ENCODE results near the gene GLYATL1.

Gene GLYATL1

DNA sequence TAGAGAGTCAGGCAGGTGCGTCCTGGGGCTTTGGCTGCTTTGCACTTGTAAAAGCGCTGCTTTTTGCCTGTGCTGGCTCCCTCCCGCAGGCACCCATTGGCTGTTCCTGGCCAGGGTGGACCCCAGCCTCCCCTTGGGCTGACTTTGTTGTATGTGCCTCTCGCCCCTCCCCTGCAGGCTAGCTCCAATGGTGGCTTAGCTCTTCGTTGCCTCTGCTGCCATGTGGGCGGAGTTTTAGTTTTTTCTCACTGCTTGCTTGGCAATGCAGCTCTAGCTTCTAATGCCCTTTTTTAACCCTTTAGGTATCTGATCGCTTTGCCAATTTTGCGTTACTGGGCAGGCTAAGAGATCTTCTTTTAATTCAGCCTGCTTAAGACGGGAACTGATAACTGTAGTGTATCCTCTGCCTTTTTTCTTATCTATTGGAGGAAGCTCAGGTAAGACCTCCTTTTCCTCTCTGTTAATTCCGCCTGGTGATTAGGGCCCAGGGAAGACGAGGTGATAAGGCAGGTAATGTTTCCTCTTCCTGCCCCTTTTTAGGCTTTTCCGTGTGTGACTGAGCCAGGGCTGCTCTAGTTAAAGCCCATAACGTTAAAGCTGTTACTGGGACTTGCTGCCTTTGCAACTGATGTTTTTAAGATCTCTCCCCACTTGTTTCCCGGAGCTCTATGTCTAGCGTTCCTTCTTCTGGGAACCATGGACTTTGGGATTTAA lies 11.7 kb upstream of the GLYATL1 start:
- peak in 1 of 2 experiments; percentile 22 for DNase-seq

DNA sequence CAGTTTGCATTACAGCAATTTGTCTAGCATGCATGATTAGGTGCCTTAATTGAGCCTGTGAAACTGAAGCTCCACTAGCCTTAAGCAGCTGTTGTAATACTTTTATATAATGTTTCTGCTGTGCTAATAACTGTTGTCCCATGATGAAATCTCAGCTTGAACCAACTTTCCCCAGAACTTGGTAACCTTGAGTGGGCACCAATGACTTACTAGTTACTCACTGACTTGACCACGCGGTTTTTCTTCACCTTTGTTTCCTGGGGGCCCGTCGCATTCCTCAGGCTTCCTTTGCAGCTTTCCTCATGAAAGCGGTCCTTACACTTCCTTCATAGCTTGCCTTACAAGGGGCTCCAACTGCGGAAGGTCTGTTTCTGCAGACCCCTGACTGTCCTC lies 11.2 kb upstream of the GLYATL1 start:
- no peak for DNase-seq

DNA sequence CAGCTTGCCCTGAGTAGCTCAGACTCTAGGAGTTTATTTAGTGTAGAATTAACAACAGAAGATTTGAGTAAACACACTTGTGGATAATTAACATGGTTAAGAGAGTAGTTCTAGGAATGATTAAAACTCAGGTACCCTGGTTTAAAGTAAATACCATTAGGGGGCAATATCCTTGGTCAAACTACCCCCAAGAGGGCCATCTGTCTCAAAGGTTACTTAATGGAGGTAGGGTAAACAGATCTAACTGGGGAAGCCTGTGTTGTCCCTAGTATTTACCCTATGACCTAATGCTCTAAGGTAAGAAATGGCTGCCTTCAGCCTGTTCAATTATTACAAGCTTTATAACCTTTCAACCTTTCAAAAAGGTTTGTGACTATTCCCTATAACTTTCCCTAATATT lies 10.6 kb upstream of the GLYATL1 start:
- no peak for DNase-seq

DNA sequence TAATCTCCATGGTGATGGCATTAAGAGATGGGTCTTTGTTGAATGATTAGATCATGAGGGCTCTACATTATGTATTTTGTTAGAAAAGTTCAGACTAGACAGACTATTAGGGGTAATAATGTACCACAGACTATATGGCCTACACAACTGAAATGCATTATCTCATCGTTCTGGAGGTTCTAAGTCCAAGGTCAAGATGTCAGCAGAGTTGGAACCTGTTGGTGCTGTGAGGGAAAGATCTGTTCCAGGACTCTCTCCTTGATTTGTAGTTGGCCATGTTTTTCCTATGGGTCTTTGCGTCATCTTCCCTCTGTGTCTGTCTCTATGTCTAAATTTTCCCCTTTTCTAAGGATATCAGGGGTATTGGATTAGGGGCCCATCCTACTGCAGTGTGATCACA lies 8.4 kb upstream of the GLYATL1 start:
- DNase-seq: no peak

DNA sequence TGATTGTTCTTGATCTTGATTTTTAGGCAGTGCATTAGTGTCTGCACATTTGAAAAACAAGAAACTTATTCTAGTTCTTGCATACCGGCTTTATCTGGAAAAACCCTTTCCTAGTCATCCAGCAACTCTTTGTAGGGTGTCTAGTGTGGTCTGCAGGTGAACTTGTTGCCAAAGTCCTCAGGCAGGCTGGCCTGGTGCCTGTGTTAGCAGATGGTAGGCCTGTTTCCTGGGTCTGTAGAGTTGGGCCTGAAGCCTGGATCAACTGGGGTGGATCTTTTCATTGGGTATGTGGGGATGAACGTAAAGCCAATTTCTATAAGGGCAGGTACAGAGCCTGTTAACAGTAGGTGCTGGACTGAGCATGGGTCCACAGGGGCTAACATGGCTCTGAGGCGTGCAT lies 5.6 kb upstream of the GLYATL1 start:
- DNase-seq: no peak

DNA sequence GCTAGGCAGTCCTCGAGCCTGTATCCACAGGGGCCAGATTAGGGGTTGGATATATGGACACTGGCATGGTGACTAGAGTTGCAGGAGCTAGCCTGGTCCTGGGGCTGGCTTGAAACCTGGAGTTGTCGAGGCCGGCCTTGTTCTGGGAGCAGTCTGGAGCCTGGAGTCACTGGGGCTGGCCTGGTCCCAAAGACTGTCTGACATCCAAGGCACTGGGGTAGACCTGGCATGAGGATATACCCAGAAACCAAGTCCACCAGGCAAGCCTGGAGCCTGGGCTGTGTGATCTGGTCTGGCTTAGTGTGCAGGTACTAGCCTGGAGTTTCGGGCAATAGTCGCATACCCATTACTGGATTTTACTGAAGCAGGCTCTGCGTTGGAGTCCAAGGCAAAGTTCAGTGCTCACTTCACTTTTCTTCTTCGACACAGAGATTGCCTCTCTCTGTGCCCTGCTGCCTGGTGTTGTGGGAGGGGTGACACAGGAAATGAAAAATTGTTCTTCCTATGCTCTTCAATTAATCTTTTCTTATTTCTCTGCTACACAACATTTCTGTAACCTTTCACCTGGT lies 4.3 kb upstream of the GLYATL1 start:
- no peak for DNase-seq

DNA sequence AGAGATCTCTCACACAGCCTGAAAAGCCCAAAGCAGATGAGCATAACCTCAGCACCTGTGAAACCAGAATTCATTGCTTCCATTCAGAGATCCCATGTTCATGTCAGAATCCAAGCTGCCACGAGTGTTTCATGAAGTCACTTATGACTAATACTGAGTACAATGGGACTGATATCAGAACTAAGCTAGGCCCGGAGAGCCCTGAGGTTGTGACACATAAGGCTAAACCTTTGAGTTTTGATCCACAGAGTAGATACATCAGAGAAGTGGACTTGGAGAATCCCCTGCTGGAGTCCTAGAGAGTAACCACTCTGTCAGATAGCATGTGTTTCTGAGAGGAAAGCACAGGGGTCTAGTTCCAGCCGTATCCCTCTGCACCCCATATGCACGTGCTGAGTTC lies 890 bp upstream of the GLYATL1 start:
- DNase-seq: no peak

DNA sequence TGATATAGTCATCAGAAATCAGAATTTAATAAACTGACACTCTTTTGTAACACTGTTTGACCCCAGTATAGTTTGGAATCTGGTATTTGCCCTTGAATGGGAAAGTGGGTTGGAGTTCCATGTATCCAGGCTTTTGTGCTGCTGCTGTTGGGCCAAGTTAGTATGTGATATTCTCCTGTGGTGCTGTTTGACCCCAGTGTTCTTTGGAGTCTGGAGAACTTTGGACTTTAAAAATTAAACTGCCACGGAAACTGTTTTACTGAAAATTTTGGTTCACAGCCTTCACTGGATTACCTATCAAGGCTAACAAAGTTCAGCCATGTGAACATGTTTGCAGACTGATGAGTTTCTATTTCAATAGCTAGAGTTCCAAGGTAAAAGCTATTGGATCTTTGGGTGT lies 740 bp downstream of the GLYATL1 start:
- DNase-seq: no peak

DNA sequence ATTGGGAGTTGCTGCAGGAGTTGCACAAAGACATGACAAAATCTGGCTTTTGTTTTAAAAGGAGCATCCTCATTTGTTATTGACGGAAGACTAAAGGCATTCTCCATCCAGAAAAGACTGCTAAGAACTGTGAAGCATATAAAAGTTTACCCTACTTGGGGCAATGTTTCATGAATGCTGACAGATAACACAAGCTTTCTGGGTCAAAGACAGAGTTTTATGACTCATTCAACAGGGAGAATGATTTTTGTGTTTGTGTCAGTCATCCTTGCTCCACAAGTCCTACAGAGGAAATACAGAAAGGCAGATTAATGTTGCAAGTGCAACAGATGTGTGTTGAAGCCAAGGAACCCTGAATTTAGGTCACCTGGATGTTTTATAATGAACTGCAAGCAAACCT lies 2.5 kb downstream of the GLYATL1 start:
- no peak for DNase-seq

DNA sequence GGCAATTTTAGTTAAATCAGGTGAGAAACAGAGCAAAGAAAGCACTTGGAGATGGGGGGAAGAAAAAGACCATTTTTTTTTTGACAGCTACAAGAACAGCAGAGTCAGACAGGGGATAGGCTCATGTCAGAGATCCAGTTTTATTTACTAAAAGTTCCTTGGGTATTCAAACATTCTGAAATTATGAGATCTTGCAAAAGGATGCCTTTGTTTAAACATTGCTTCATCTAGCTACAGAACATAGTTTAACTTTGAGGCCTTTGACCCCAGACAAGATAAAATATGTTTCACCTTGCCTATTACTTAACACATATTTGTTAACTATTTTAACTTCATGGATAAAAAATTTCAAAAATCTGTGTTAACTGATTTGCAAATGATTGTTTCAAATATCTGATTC lies 6.4 kb downstream of the GLYATL1 start:
- no peak for DNase-seq

DNA sequence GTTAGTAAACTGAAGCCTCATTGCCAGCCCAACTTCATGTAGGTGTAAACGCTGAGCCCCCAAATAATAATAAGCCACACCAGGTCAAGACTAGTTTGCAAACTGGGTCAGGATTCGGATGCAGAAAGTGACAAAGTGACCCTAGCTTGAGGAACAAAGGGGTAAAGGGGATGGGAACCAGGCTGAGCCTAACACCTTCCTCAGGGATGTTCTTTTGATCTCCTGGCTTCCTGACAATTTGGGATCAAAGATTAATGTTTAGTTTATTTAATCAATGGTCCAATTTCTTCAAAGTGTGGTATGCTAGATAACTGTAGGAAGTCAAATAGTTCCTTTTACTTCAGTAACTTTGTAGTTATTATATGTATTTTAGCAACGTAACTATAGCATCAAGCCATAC lies 9.9 kb downstream of the GLYATL1 start:
- DNase-seq: no peak

DNA sequence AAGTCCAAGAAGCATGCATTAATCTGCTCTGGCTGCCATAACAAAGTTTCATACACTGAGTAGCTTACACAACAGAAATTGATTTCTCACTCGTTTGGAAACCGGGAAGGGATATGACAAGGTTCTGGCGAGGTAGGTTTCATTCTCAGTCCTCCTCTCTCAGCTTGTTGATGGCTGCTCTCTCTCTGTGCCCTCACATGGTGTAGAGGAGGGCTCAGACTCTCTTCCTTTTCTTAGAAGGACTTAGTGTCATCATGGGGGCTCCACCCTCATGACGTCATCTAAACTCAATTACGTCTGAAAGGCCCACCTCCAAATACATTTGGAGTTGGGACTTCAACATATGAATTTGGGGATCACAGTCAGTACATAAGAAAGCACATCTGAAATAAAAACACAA lies 18.6 kb downstream of the GLYATL1 start:
- peak in 1 of 2 experiments; percentile 21 for DNase-seq

DNA sequence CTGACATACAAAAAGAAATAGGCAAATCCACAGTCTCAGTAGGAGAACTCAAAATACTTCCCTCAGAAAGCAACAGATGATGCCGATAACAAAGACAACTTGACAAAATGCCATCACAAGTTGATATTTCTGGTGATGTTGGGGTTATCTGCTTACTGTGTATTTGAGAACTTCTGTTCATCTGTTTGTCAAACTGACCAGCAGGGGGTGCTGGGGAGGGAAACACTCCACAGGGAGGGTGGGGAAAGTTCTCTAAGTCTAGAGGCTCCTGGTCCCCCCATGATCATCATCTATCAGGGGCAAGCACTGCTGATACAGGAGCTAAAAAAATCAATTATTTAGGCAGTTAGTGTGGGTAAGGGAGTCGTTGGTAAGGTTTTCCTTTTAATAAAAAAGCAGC lies 19.2 kb downstream of the GLYATL1 start:
- peak; percentile 55 to 58 for DNase-seq

DNA sequence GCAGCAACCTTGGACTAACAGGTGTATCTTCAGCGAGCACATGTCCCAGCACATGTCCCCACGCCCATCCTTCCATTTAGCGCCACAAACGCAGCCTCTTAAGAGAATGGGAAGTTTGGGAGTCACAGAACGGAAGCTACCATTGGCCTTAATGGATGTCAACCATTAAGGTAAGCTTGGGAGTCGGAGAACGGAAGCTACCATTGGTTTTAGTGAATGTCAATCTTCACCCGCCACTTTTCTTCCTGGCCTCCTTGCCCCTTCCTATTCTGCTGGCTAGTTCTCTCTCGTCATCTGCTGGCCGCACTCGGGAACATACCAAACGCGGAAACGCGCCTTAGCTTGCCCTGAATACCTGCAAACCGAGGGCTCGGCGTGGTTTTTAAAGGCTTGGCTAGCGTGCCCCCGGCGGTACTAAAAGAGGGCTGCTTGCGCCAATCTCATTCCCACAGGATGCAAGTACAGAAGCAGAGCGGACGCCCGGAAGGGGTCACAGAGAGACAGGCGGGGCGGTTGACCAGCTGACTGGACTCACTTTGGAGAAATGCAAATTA lies 24.3 kb downstream of the GLYATL1 start:
- no peak for DNase-seq

DNA sequence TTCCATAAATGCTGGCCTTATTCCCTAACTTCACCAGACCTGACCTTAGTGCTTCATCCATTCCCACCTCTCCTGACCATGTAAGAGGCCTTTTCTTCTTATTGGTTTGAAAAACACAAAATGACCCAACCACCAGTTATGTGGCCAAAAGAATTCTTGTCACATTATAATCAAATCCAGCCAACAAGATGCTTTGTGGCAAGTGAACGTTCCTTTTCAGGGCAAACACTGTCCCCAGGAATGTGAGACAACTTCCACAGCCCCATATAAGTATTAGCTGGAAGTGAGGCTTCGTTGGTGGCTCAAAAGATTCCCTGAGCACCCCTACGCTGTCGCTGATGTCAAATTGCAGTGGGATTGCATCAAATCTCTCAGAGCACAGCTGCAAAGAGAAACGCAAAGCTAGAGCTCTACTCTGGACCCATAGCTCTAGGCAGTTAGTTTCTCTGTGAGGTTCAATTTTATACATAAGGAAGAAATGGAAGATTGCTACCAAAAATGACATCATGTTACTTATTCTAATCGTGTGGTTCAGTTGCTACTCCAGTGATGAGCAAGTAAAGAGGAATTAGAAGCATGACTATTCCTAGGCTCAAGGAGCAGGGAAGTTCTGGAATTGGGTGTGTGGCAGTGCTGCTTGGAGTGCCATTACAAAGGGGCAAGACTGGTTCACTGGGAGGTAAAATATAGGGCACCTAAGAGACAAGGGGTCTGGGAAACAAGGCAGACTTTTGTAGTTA lies 26.1 kb downstream of the GLYATL1 start:
- no peak for DNase-seq

DNA sequence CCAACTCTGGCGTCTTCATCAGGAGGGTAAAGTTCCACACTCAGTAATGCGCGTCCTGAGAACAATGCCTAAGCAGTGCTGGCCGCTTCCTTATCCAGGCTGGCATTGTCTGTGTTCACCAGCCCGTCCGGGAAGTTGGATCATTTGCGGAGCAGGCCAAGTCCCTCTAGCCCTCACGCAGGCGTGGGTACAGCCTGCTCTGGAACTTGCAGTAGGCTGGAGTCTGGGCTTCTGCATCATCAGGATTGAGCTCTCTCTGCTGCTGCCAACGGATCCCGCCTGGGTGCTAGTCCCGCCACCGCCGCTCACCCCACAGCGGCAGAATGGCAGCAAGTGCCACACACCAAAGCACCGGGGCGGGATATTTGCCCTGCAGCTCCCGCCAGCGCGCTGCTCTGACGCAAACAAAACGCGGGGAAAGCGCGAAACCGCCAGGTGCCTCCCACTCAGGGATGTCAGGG lies 29.0 kb downstream of the GLYATL1 start:
- DNase-seq: no peak

DNA sequence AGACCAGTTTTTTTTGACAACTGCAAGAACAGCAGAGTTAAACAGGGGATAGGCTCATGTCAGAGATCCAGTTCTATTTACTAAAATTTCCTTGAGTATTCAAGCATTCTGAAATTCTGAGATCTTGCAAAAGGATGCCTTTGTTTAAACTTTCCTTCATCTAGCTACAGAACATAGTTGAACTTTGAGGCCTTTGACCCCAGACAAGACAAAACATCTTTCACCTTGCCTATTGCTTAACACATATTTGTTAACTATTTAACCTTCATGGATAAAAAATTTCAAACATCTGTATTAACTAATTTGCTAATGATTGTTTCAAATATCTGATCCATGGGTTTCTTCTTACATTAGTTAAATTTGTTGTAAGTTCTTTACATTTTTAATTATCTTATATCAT lies 38.2 kb downstream of the GLYATL1 start:
- no peak for DNase-seq

DNA sequence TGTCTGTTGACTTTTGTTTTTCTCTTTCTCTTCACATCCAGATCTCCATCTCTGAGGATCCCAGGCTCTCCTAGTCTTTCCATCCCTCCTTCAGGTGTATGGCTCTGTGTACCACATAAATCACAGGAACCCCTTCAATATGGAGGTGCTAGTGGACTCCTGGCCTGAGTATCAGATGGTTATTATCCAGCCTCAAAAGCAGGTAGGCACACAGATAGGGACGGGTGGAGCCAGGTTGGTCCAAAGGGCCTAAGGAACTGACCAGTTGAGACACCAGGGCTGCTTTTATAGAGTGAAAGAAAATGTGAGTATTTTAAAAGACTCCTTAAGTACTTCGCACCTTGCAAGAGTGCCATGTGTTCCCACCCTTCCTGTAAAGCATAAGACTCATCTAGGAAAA lies 39.9 kb downstream of the GLYATL1 start:
- no peak for DNase-seq

DNA sequence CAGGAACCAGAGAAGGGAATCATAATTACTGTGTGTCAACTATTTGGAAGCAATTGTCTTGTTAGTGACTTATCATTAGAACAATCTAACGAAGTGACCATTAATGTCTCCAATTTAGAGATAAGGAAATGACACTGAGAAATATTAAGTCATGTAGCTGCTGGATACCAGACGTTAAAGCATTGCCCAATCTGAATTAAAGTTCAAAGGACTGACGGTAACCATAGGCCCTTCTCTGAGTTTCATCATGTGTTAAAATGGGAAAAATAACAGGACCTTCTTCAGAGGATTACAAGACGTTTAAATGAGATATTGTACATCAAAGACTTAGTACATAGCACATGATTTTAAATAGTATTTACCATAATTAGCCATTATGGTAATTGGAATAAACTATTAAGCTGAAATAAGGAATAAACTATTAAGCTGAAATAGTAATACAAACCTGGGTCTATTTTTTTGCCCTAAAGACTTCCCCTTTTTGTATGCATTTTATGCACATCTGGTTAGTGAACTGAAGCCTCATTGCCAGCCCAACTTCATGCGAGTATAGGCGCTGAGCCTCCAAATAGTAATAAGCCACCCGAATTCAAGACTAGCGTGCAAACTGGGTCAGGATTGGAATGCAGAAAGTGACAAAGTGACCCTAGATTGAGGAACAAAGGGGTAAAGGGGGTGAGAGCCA lies 41.0 kb downstream of the GLYATL1 start:
- no peak for DNase-seq

DNA sequence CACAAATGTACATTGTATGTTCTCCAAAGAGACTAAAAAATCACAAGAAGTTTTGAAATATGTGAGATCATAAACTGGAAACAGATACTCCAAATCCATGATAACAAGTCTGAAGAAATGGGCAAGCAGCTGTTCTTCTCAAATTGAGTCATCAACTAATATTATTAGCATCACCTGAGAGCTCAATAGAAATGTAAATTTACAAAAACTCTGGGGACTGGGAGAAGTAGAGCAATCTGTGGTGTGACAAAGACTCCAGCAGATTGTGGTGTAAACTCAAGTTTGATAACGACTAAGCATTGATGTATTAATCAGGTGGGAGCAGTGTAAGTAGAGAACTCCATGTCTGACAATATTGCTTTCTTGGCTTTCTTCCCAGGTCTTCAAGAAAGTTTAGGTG lies 53.2 kb downstream of the GLYATL1 start:
- DNase-seq: no peak

DNA sequence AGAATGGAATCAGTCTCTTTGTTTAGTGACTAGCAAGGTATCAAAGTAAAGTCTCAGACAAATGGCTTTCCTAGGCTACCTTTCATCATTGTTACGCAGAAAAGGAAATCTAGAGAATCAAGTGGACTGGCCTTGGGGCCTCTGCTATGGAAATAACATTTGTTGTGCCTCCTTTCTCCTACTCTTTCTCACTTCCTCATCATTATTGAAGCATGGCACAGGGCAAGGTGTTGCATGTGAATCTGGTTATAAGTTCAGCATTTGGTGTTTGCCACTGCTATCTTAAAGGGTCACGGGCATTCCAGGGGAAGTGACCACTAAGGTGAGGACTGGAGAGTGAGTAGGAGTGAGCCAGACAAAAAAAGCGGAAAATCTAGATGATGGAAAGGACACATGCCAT lies 54.9 kb downstream of the GLYATL1 start:
- DNase-seq: no peak

DNA sequence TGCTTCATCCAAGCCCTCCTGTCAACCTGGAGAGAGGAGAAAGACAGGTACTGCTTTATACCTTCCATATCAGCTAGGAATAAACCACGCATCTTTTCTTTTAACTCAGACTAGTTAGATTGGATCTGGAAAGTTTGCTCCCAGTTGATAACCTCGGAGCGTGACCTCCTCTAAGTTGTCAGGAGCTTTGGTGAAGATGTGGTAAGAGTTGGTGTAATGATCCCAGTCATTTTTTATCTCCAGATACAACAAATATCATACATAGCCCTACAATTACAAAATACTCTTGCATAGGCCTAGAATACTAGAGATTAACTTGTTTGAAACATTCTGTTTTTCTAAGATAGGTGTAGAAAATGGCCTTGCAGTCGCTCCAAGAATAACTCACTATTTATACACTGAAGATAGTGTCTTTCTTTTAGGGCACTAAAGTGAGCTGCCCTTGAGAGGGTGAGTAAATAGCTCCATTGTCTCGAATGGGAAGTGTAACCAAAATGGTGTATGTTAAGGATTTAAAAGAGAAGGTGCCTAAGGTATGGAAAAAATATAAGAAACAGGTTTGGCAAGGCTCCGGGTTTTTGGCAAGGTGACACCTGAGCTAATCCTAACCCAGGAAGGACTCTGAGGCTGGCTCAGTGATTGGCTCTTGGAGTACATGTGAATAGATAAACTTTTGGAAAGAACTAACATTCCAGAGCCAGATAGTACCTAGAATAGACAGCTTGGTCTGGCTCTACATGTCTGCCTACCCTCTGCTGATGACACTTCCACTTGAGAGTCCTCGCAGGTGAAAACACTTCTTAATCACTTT lies 59.4 kb downstream of the GLYATL1 start:
- DNase-seq: no peak

DNA sequence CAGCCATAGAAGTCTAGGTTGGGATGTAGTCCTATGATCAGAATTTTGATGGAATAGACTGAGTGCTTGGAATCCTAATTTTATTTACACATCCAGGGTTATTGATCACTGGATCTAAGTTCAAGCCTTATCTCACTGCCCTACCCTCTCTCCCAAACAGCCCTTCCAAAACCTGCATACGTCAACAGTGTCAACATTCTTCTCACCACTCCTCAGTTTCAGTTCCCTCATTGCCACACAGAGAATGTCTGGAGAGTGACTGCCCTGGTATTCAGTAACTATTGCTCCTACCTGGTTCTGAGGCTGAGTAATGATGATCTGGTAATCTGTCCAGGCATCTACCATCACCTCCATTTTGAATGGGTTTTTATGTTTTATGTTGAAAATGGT lies 60.0 kb downstream of the GLYATL1 start:
- DNase-seq: no peak

Measured in activated T-cell treated with anti-CD3 and anti-CD28 coated beads, Interleukin-2, amount 50 U/mL, for 48 hours (primary cell).